Measurements from ENCODE around the gene ZNF205. TPM values are rescaled to one million over a fixed set of nuclear protein-coding genes. Genes with fewer than 3 reads are reported as not detected.
"Not testable (repeated sequence)": the region's sequence is repeated elsewhere in the genome, so short reads cannot be mapped to it uniquely, and the experiment has no call there.

The ZNF205 gene
- total and polyA plus RNA-seq, 11 donors = 7.4 to 19.8 (median 8.6) TPM

- H3K4me3 ChIP-seq = no peak overlapping the region
- ATAC-seq (peak in 3 of 4 donors; percentile 30 to 76 (median 46)), DNase-seq (peak in 2 of 5 donors; percentile 34 to 45)
- intact Hi-C loops (cut with DNase I) = no loop called here
- H3K9me3 ChIP-seq = no peaks in the 10 kb centered on the region
- 67 to 73% (median 69%) methylated on average over 9 of the region's 9 CpGs for WGBS, 4 donors
- peaks cover 0 to 31% (median 0%) of the 10 kb centered on the region in 12 donors for H3K4me1 ChIP-seq
- H3K27me3 ChIP-seq = no peaks in the 10 kb centered on the region
- TF ChIP-seq CTCF (IDR thresholded peaks at IDR 0.05) (no peak), POLR2A (IDR thresholded peaks at IDR 0.05) (no peak)
- peak overlapping the region in 4 of 12 donors; percentile 29 to 83 (median 50) for H3K27ac ChIP-seq
- peaks cover 0 to 13% (median 4%) of the 10 kb centered on the region in 9 donors for H3K36me3 ChIP-seq
Measured at GRCh38 chr16:3074860-3075522, 37.4 kb upstream of the ZNF205 start.

GRCh38 chr16:3075523-3075915 is 36.9 kb upstream of the ZNF205 start:
- no peaks in the 10 kb centered on the region for H3K9me3 ChIP-seq
- H3K27me3 ChIP-seq = no peaks in the 10 kb centered on the region
- no peak for TF ChIP-seq CTCF (IDR thresholded peaks at IDR 0.05)
- no peak for TF ChIP-seq POLR2A (IDR thresholded peaks at IDR 0.05)
- no peak overlapping the region for H3K4me3 ChIP-seq
- intact Hi-C loops (cut with DNase I) = no loop called here
- peaks cover 0 to 13% (median 4%) of the 10 kb centered on the region in 9 donors for H3K36me3 ChIP-seq
- ATAC-seq = peak; percentile 27 to 76 (median 57)
- peaks cover 0 to 31% (median 0%) of the 10 kb centered on the region in 12 donors for H3K4me1 ChIP-seq
- H3K27ac ChIP-seq = peak overlapping the region in 4 of 12 donors; percentile 29 to 83 (median 50)
- peak in 4 of 5 donors; percentile 44 to 76 (median 68) for DNase-seq
- WGBS, 4 donors = 12 to 40% (median 25%) methylated on average over 3 to 10 of the region's 10 CpGs

- DNase-seq; ATAC-seq; H3K27me3 ChIP-seq; H3K9me3 ChIP-seq; intact Hi-C loops (cut with DNase I); H3K4me3 ChIP-seq: not testable (repeated sequence)
- 84 to 95% (median 90%) methylated on average over 6 of the region's 6 CpGs for WGBS, 4 donors
- peak overlapping the region in 2 of 12 donors; percentile 9 to 83 for H3K27ac ChIP-seq
- peaks cover 0 to 31% (median 0%) of the 10 kb centered on the region in 12 donors for H3K4me1 ChIP-seq
- peaks cover 0 to 17% (median 4%) of the 10 kb centered on the region in 9 donors for H3K36me3 ChIP-seq
Measured at GRCh38 chr16:3075946-3076345, 36.4 kb upstream of the ZNF205 start.

- intact Hi-C loops (cut with DNase I) = no loop called here
- DNase-seq (peak in 1 of 5 donors; percentile 10), ATAC-seq (no peak)
Measured at GRCh38 chr16:3076577-3076976, 35.8 kb upstream of the ZNF205 start.

More at GRCh38 chr16:3076577-3076976, 35.8 kb upstream of the ZNF205 start:
- TF ChIP-seq CTCF (IDR thresholded peaks at IDR 0.05) (no peak), POLR2A (IDR thresholded peaks at IDR 0.05) (no peak)
- Histone ChIP-seq H3K27ac (peak overlapping the region in 2 of 12 donors; percentile 9 to 83), H3K9me3 (no peaks in the 10 kb centered on the region), H3K27me3 (no peaks in the 10 kb centered on the region), H3K4me3 (no peak overlapping the region), H3K36me3 (peaks cover 0 to 20% (median 4%) of the 10 kb centered on the region in 9 donors), H3K4me1 (peaks cover 0 to 24% (median 0%) of the 10 kb centered on the region in 12 donors)
- 67 to 91% (median 79%) methylated on average over 5 to 6 of the region's 6 CpGs for WGBS, 4 donors
